Keratinocyte (primary cell): ENCODE measurements around the gene PYGO1. TPM values are rescaled to one million over a fixed set of nuclear protein-coding genes. Genes with fewer than 3 reads are reported as not detected.

Experiments used
- DNase-seq: peaks from one replicate; pipeline ENCODE4 v3.0.0-alpha.2; 2011; ENCODE audit warnings: low read depth, missing footprints, low spot score
- FAIRE-seq: peaks from 2 replicates; lab custom pipeline; 2011; peaks lifted over from hg19 to GRCh38; lab: Jason Lieb, UNC
- H2AFZ ChIP-seq: 2 replicates; pipeline ENCODE4 v1.6.0; 2012; ENCODE audit warnings: low read length, control low read depth, inconsistent platforms; ENCODE audit not compliant: control insufficient read depth
- H3K27ac ChIP-seq: 2 replicates; pipeline ENCODE4 v1.5.1; 2011; ENCODE audit warnings: low read length; ENCODE audit not compliant: control insufficient read depth, insufficient read depth
- H3K27me3 ChIP-seq: 3 replicates; pipeline ENCODE4 v1.6.0; 2011; ENCODE audit warnings: low read length; ENCODE audit not compliant: control insufficient read depth, insufficient read depth; ENCODE audit errors: extremely low read depth
- H3K36me3 ChIP-seq, 2 experiments: 2 replicates in 1 of 2; 3 replicates in 1 of 2; pipeline ENCODE4 v1.5.1; 2011; ENCODE audit warnings: low read length in 2 of 2, mild to moderate bottlenecking in 1 of 2; ENCODE audit not compliant: control insufficient read depth in 2 of 2, insufficient read depth in 2 of 2; ENCODE audit errors: extremely low read depth in 1 of 2
- H3K4me1 ChIP-seq: 3 replicates; pipeline ENCODE4 v1.5.1; 2011; ENCODE audit warnings: low read length; ENCODE audit not compliant: control insufficient read depth, insufficient read depth; ENCODE audit errors: extremely low read depth
- H3K4me2 ChIP-seq: 3 replicates; pipeline ENCODE4 v1.6.0; 2011; ENCODE audit warnings: low read depth, low read length; ENCODE audit not compliant: control insufficient read depth, insufficient read depth; ENCODE audit errors: extremely low read depth
- H3K4me3 ChIP-seq, 3 experiments: fragments of 200-600 bp in 1 of 3; sonication (generic) in 1 of 3; 2 replicates in 2 of 3; 3 replicates in 1 of 3; pipeline ENCODE4 v1.5.1; 2011 to 2016; ENCODE audit warnings: low read length in 3 of 3, mild to moderate bottlenecking in 3 of 3, control low read depth in 2 of 3, inconsistent platforms in 1 of 3, low read depth in 1 of 3, mixed read lengths in 1 of 3, mixed run types in 1 of 3, moderate library complexity in 1 of 3; ENCODE audit not compliant: control insufficient read depth in 2 of 3, insufficient read depth in 2 of 3; ENCODE audit errors: extremely low read depth in 1 of 3
- H3K79me2 ChIP-seq: 2 replicates; pipeline ENCODE4 v1.6.0; 2012; ENCODE audit warnings: low read length; ENCODE audit not compliant: control insufficient read depth, insufficient read depth
- H3K9ac ChIP-seq: 3 replicates; pipeline ENCODE4 v1.6.0; 2011; ENCODE audit warnings: low read length; ENCODE audit not compliant: control insufficient read depth, insufficient read depth; ENCODE audit errors: extremely low read depth
- H3K9me1 ChIP-seq: 3 replicates; pipeline ENCODE4 v1.6.0; 2011; ENCODE audit warnings: low read length; ENCODE audit not compliant: control insufficient read depth, insufficient read depth; ENCODE audit errors: extremely low read depth
- H3K9me3 ChIP-seq: 2 replicates; pipeline ENCODE4 v1.5.1; 2012; ENCODE audit warnings: low read depth, low read length; ENCODE audit not compliant: control insufficient read depth
- H4K20me1 ChIP-seq: 3 replicates; pipeline ENCODE4 v1.6.0; 2011; ENCODE audit warnings: low read length; ENCODE audit not compliant: control insufficient read depth, insufficient read depth; ENCODE audit errors: extremely low read depth
- EZH2 ChIP-seq: IDR thresholded peaks from one replicate; pipeline ENCODE4 v1.6.1; 2012; ENCODE audit warnings: inconsistent platforms, mild to moderate bottlenecking, low read length, moderate library complexity
- dilution Hi-C: fragments of 300-500 bp; cut with MboI; formaldehyde crosslinking; loops from one replicate; pipeline ENCODE4 v1.7.0; 2020; ENCODE audit warnings: low sequenced_read_pairs; ENCODE audit not compliant: extremely low pct_ligation_motif_present
- polyA plus RNA-seq, 5 experiments: library from polyadenylated mRNA; depleted of rRNA in 3 of 5; stranded (reverse) in 3 of 5; stranded (forward) in 1 of 5; unstranded in 1 of 5; fragments of >200 nt; gene quantifications; 1 replicate in 1 of 5; 2 replicates in 3 of 5; 3 replicates in 1 of 5; pipeline versions ENCODE4 v1.2.1 to v1.2.3, GENCODE V29; 2011 to 2012; ENCODE audit warnings: missing spikeins in 2 of 5, low read depth in 1 of 5, low replicate concordance in 1 of 5
- TF ChIP-seq, protein P1 (sequence below), 3 experiments: IDR thresholded peaks in 1 of 3; conservative IDR thresholded peaks in 1 of 3; optimal IDR thresholded peaks in 1 of 3; 2 replicates in 2 of 3; 3 replicates in 1 of 3; pipeline versions ENCODE3 to v1.5.1; 2011; ENCODE audit warnings: low read length in 3 of 3, mild to moderate bottlenecking in 3 of 3, moderate library complexity in 2 of 3, control low read depth in 1 of 3, inconsistent platforms in 1 of 3; ENCODE audit not compliant: insufficient read depth in 2 of 3; ENCODE audit errors: extremely low read depth in 1 of 3

The PYGO1 gene
- polyA plus RNA-seq, 1 donor (not counting 4 experiments of a cell fraction or from before 2014, with no cell fraction given), result 2.2 TPM

GRCh38 chr15:55574096-55574495 lies 14.0 kb downstream of the PYGO1 start:
- Histone ChIP-seq H3K36me3 (no peaks in the 10 kb centered on the region), H2AFZ (no peak overlapping the region), H3K4me1 (no peaks in the 10 kb centered on the region), H3K9me3 (no peaks in the 10 kb centered on the region), H4K20me1 (no peaks in the 10 kb centered on the region), H3K79me2 (no peaks in the 10 kb centered on the region), H3K4me3 (no peak overlapping the region), H3K27ac (no peak overlapping the region), H3K27me3 (no peaks in the 10 kb centered on the region), H3K9me1 (no peaks in the 10 kb centered on the region), H3K9ac (no peak overlapping the region), H3K4me2 (no peak overlapping the region)
- DNase-seq (no peak), FAIRE-seq (no peak)
- dilution Hi-C loops, result no loop called here
- TF ChIP-seq, protein P1, sequence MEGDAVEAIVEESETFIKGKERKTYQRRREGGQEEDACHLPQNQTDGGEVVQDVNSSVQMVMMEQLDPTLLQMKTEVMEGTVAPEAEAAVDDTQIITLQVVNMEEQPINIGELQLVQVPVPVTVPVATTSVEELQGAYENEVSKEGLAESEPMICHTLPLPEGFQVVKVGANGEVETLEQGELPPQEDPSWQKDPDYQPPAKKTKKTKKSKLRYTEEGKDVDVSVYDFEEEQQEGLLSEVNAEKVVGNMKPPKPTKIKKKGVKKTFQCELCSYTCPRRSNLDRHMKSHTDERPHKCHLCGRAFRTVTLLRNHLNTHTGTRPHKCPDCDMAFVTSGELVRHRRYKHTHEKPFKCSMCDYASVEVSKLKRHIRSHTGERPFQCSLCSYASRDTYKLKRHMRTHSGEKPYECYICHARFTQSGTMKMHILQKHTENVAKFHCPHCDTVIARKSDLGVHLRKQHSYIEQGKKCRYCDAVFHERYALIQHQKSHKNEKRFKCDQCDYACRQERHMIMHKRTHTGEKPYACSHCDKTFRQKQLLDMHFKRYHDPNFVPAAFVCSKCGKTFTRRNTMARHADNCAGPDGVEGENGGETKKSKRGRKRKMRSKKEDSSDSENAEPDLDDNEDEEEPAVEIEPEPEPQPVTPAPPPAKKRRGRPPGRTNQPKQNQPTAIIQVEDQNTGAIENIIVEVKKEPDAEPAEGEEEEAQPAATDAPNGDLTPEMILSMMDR (optimal IDR thresholded peaks at IDR 0.05 in 1 of 3, IDR thresholded peaks at IDR 0.05 in 1 of 3, conservative IDR thresholded peaks at IDR 0.05 in 1 of 3; ENCODE audit: extremely low read depth in 1 of 3, insufficient read depth in 2 of 3, low read length in 3 of 3), result no peak
- no peak for TF ChIP-seq EZH2

DNA sequence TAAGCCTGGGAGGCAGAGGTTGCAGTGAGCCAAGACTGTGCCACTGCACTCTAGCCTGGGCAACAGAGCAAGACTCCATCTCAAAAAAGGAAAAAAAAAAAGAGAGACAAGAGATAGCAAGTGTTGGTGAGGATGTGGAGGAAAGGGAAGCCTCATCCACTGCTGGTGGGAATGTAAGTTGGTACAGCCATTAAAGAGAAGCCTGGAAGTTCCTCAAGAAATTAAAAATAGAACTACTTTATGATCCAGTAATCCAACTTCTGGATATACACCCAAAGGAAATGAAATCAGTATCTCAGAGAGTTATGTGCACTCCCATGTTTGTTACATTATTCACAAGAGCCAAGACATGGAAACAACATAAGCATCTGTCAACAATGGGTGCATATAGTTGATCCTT lies 14.9 kb downstream of the PYGO1 start:
- H3K4me1 ChIP-seq, result no peaks in the 10 kb centered on the region
- FAIRE-seq (no peak), DNase-seq (no peak)
- no peak overlapping the region for H2AFZ ChIP-seq
- no peak overlapping the region for H3K4me2 ChIP-seq
- dilution Hi-C loops, result no loop called here
- no peak overlapping the region for H3K9ac ChIP-seq
- no peaks in the 10 kb centered on the region for H3K9me1 ChIP-seq
- no peak overlapping the region for H3K27ac ChIP-seq
- TF ChIP-seq, protein P1 (optimal IDR thresholded peaks at IDR 0.05 in 1 of 3, IDR thresholded peaks at IDR 0.05 in 1 of 3, conservative IDR thresholded peaks at IDR 0.05 in 1 of 3; ENCODE audit: extremely low read depth in 1 of 3, insufficient read depth in 2 of 3, low read length in 3 of 3), result no peak
- no peak for TF ChIP-seq EZH2
- H3K4me3 ChIP-seq, result no peak overlapping the region
- H3K9me3 ChIP-seq, result no peaks in the 10 kb centered on the region
- no peaks in the 10 kb centered on the region for H3K36me3 ChIP-seq
- H4K20me1 ChIP-seq, result no peaks in the 10 kb centered on the region
- H3K79me2 ChIP-seq, result no peaks in the 10 kb centered on the region
- H3K27me3 ChIP-seq, result no peaks in the 10 kb centered on the region
